IMR-90 (cell line): ENCODE results near the gene CHCT1. TPM values are rescaled to one million over a fixed set of nuclear protein-coding genes. Genes with fewer than 3 reads are reported as not detected.
"Not testable (repeated sequence)": the region's sequence is repeated elsewhere in the genome, so short reads cannot be mapped to it uniquely, and the experiment has no call there.

Source experiments
- ATAC-seq: fragments of 200-7000 bp; cut with Tn5 transposase; 2 replicates; pipeline ENCODE4 v1.9.1; 2020; ENCODE audit warnings: low read depth, mild to moderate bottlenecking, moderate library complexity
- BruUV-seq: library from RNA; stranded (reverse); fragments of 400-500 nt; replicated peaks from 2 replicates; lab custom pipeline; 2021; lab: Mats Ljungman, UMichigan
- CTCF ChIA-PET: fragments of 300-600 bp; formaldehyde crosslinking; extraction: SDS; loops from one replicate; lab custom pipeline; 2021; ENCODE audit warnings: antibody characterized with exemption; lab: Yijun Ruan, JAX
- POLR2A ChIA-PET: fragments of 300-600 bp; sonication (Branson Sonifier 250); formaldehyde crosslinking; loops from one replicate; lab custom pipeline; 2022; ENCODE audit warnings: antibody characterized with exemption; ENCODE audit not compliant: unreplicated experiment; lab: Charles Lee
- DNase-seq: peaks from one replicate; pipeline ENCODE4 v3.0.0; 2013
- H2AFZ ChIP-seq: replicated peaks from 2 replicates; pipeline ENCODE3; 2013; ENCODE audit warnings: low read length, mild to moderate bottlenecking; ENCODE audit not compliant: poor library complexity
- H2AK5ac ChIP-seq: 2 replicates; pipeline ENCODE4 v1.6.1; 2013; ENCODE audit warnings: low read depth, low read length, inconsistent platforms
- H2AK9ac ChIP-seq: replicated peaks from 2 replicates; pipeline ENCODE3; 2013; ENCODE audit warnings: mild to moderate bottlenecking, low read depth, low read length, moderate library complexity; ENCODE audit not compliant: poor library complexity
- H2BK120ac ChIP-seq: 2 replicates; pipeline ENCODE4 v1.6.1; 2013; ENCODE audit warnings: low read depth, low read length, inconsistent platforms
- H2BK15ac ChIP-seq: 3 replicates; pipeline ENCODE4 v1.6.1; 2013; ENCODE audit warnings: low read depth, low read length, inconsistent platforms
- H2BK20ac ChIP-seq: 2 replicates; pipeline ENCODE4 v1.6.1; 2013; ENCODE audit warnings: low read depth, mild to moderate bottlenecking, inconsistent platforms, low read length, moderate library complexity
- H2BK5ac ChIP-seq: 2 replicates; pipeline ENCODE4 v1.6.1; 2013; ENCODE audit warnings: mild to moderate bottlenecking, low read depth, low read length, inconsistent platforms; ENCODE audit not compliant: poor library complexity, severe bottlenecking
- H3K14ac ChIP-seq: replicated peaks from 2 replicates; pipeline ENCODE4 v1.6.1; 2013; ENCODE audit warnings: low read depth, low read length, inconsistent platforms
- H3K18ac ChIP-seq: 2 replicates; pipeline ENCODE4 v1.6.1; 2013; ENCODE audit warnings: low read depth, low read length, control low read depth
- H3K23ac ChIP-seq: 2 replicates; pipeline ENCODE4 v1.6.1; 2013; ENCODE audit warnings: low read depth, low read length, inconsistent platforms
- H3K27ac ChIP-seq: 2 replicates; pipeline ENCODE4 v1.5.1; 2013; ENCODE audit warnings: mild to moderate bottlenecking, control low read depth, low read length; ENCODE audit not compliant: insufficient read depth
- H3K27me3 ChIP-seq: 2 replicates; pipeline ENCODE4 v1.6.1; 2013; ENCODE audit warnings: low read length; ENCODE audit not compliant: control insufficient read depth, insufficient read depth
- H3K36me3 ChIP-seq: 2 replicates; pipeline ENCODE4 v1.6.1; 2013; ENCODE audit warnings: low read length, mixed read lengths; ENCODE audit not compliant: control insufficient read depth, insufficient read depth
- H3K4ac ChIP-seq: 2 replicates; pipeline ENCODE4 v1.6.1; 2013; ENCODE audit warnings: low read depth, low read length, inconsistent platforms
- H3K4me1 ChIP-seq: 2 replicates; pipeline ENCODE4 v1.6.1; 2013; ENCODE audit warnings: low read length, mixed read lengths; ENCODE audit not compliant: control insufficient read depth, insufficient read depth
- H3K4me2 ChIP-seq: 2 replicates; pipeline ENCODE4 v1.6.1; 2013; ENCODE audit warnings: low read depth, mild to moderate bottlenecking, control low read depth, low read length, moderate library complexity
- H3K4me3 ChIP-seq: 2 replicates; pipeline ENCODE4 v1.5.1; 2013; ENCODE audit warnings: low read depth, mild to moderate bottlenecking, control low read depth, low read length, moderate library complexity; ENCODE audit not compliant: insufficient read depth
- H3K56ac ChIP-seq: 2 replicates; pipeline ENCODE4 v1.6.1; 2013; ENCODE audit warnings: low read length, inconsistent platforms; ENCODE audit not compliant: insufficient read depth; ENCODE audit errors: extremely low read depth
- H3K79me1 ChIP-seq, 2 experiments: 2 replicates each; pipeline ENCODE4 v1.6.1; 2013; ENCODE audit warnings: low read length in 2 of 2, inconsistent platforms in 1 of 2, low read depth in 1 of 2
- H3K9ac ChIP-seq: 2 replicates; pipeline ENCODE4 v1.6.1; 2013; ENCODE audit warnings: low read depth, low read length, control low read depth
- H3K9me1 ChIP-seq: 2 replicates; pipeline ENCODE4 v1.6.1; 2013; ENCODE audit warnings: low read length, inconsistent platforms; ENCODE audit not compliant: insufficient read depth
- H3K9me3 ChIP-seq: 2 replicates; pipeline ENCODE4 v1.6.1; 2013; ENCODE audit warnings: low read length; ENCODE audit not compliant: control insufficient read depth, insufficient read depth
- H4K20me1 ChIP-seq: 2 replicates; pipeline ENCODE4 v1.6.1; 2013; ENCODE audit warnings: low read length, inconsistent platforms; ENCODE audit not compliant: insufficient read depth
- H4K5ac ChIP-seq: 2 replicates; pipeline ENCODE4 v1.6.1; 2013; ENCODE audit warnings: mild to moderate bottlenecking, low read depth, low read length, control low read depth
- H4K8ac ChIP-seq, 2 experiments: 2 replicates each; pipeline ENCODE4 v1.6.1; 2013; ENCODE audit warnings: low read depth in 2 of 2, low read length in 2 of 2, control low read depth in 1 of 2, inconsistent platforms in 1 of 2
- H4K91ac ChIP-seq: 2 replicates; pipeline ENCODE4 v1.6.1; 2013; ENCODE audit warnings: low read depth, low read length, inconsistent platforms; ENCODE audit not compliant: insufficient read depth
- WGBS, 2 experiments: methylation state at CpG; one replicate each; pipeline versions ENCODE4 v1.1.5 to v1.1.7; 2013; ENCODE audit warnings: missing lambda C conversion rate in 2 of 2; ENCODE audit not compliant: insufficient read length in 1 of 2; ENCODE audit errors: extremely low coverage in 2 of 2; 5-methylcytosine and 5-hydroxymethylcytosine counted together
- dilution Hi-C: fragments of 300-500 bp; cut with HindIII; formaldehyde crosslinking; loops from one replicate; pipeline ENCODE4 v1.14.3; 2018; ENCODE audit warnings: low sequenced_read_pairs; ENCODE audit not compliant: unreplicated experiment
- in situ Hi-C: fragments of 300-500 bp; cut with MboI; formaldehyde crosslinking; loops from 3 replicates; pipeline ENCODE4 v1.14.3; 2019; ENCODE audit warnings: low sequenced_read_pairs, inconsistent platforms, mixed read lengths
- intact Hi-C: fragments of 100-400 bp; cut with micrococcal nuclease; formaldehyde crosslinking; loops from 2 replicates; pipeline ENCODE4 v1.10.0; 2022
- polyA plus RNA-seq, 3 experiments: library from polyadenylated mRNA; depleted of rRNA; stranded (reverse); fragments of >200 nt; gene quantifications; 2 replicates each; pipeline ENCODE4 v1.2.3, GENCODE V29; 2012; ENCODE audit warnings: low replicate concordance in 1 of 3
- total RNA-seq: library from RNA; depleted of rRNA; stranded (reverse); fragments of >200 nt; gene quantifications from 2 replicates; pipeline ENCODE4 v1.2.3, GENCODE V29; 2012

Gene CHCT1
- total and polyA plus RNA-seq, 2 of the 4 experiments (the other 2 are of a cell fraction): not detected

DNA sequence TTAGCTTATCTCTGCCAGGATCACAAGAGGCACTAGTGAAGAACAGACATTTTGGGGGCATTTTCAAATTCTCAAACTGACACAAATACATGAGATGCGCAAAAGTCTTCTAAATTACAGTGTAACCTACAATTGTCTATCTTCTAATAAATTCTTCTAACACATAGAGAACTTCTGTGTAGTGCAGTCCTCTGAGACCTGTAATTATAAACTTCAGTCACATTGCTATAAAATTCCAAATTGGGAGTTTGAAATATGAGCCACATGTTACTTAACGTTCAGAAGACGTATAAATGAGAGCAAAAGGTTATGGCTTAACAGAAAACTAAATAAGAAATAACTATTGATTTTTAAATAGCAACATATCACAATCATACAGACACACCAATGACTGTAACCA is 42.8 kb upstream of the CHCT1 start:
- H3K4ac ChIP-seq, H2BK5ac ChIP-seq, H3K9me3 ChIP-seq, H3K14ac ChIP-seq, H3K4me3 ChIP-seq, DNase-seq, H4K8ac ChIP-seq, H2BK20ac ChIP-seq, H3K4me1 ChIP-seq, H2AK5ac ChIP-seq, intact Hi-C loops, ATAC-seq, H4K5ac ChIP-seq, in situ Hi-C loops, CTCF ChIA-PET, H2BK15ac ChIP-seq, H3K9me1 ChIP-seq, H3K18ac ChIP-seq, H3K36me3 ChIP-seq, H4K91ac ChIP-seq, H3K23ac ChIP-seq, H3K27me3 ChIP-seq, H2AK9ac ChIP-seq, H3K56ac ChIP-seq, POLR2A ChIA-PET, H2BK120ac ChIP-seq, H3K4me2 ChIP-seq, H3K9ac ChIP-seq, H3K27ac ChIP-seq, dilution Hi-C loops, BruUV-seq, H2AFZ ChIP-seq: not testable (repeated sequence)
- Histone ChIP-seq H3K79me1 (peaks cover 12 to 32% of the 10 kb centered on the region in 2 experiments), H4K20me1 (peaks cover 24% of the 10 kb centered on the region)
- WGBS, 2 experiments: no CpG with 5 or more reads among the region's 3 CpGs
